ENCODE results near the gene OTUD1. TPM values are rescaled to one million over a fixed set of nuclear protein-coding genes. Genes with fewer than 3 reads are reported as not detected.

OTUD1 gene
- total RNA-seq, 2 donors from 2014 or later: 10.2 to 23.0 TPM

DNA sequence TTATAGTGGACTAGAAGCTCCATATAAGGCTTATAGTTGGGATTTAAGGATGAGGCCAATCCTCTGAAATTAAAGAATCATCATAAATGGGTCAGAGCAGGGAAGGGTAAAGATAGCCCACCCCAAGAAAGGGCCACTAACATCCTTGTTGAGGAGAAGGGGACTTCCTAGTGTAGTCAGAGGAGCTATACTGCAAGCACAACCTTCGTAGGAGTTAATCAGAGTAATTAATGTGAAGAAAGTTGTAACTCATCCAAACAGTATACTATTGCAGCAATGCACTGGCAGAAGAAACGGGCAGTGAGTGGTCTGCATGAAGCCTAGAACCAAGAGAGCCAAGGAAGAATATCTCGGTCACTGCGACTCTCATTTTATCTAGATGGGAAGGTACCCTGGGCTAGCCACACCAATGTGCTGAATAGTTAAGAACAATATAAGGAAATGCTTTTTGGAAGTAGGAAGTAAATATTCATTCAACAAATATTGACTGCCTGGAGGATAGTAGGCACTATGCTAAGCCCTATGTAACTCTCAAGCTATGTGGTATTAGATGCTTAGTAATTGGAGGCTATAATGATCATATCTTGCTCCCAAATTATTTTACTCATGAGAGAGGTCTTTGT is 13.3 kb downstream of the OTUD1 start:
- no peak for DNase-seq
- ATAC-seq: no peak
- intact Hi-C loops (cut with DNase I, micrococcal nuclease): no loop called here

DNA sequence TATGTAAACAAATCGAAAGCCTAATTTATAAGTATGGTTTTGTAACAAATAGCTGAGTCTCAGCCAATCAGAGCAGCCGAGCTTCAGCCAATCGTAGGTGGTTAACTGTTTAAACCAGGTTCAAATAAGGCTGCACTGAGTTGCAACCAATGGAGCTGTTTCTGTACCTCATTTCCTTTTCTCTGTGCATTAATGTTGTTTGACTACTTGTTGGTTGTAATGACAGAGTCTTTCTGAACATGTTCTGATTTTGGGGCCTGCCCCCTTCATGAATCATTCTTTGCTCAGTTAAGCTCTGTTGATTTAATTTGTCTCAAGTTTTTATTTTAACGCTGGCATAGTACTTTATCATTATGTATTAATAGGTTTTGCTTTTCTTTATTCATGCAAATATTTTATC is 14.6 kb downstream of the OTUD1 start:
- intact Hi-C loops (cut with DNase I, micrococcal nuclease): no loop called here
- no peak for DNase-seq
- no peak for ATAC-seq

DNA sequence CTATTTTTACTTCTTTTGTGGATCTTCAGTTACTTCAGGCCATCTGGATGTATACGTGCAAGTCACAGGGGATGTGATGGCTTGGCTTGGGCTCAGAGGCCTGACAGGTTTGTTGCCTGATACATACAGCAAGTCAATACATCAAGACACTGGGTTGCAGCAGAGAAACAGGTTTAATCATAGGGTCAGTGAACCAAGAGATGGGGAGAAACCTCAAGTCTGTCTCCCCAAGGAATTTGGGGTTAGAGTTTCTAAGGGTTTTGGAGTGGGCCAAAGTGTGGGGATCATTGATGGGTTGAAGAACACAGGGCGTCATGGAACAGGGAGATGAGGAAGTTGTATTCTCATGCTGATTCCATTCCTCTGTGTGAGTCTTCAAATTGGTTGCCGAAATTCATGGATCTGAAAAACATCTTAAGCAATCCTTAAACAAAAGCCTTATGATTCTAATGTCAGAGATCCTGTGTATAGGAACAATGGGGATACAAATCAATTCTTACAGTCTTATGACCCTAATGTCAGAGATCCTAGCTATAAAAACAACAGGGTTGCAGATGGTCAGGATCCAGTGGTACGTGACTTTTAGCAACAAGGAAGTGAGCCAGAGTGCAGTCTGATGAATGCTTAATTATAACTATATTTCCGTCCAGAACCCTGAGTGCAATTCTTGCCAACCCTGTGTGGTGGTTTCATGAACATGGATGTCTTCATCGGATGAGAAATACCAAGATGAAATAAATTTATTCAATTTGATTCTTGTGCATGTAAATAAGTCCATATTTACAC is 18.9 kb downstream of the OTUD1 start:
- ATAC-seq (no peak), DNase-seq (no peak)
- intact Hi-C loops (cut with DNase I, micrococcal nuclease): no loop called here

DNA sequence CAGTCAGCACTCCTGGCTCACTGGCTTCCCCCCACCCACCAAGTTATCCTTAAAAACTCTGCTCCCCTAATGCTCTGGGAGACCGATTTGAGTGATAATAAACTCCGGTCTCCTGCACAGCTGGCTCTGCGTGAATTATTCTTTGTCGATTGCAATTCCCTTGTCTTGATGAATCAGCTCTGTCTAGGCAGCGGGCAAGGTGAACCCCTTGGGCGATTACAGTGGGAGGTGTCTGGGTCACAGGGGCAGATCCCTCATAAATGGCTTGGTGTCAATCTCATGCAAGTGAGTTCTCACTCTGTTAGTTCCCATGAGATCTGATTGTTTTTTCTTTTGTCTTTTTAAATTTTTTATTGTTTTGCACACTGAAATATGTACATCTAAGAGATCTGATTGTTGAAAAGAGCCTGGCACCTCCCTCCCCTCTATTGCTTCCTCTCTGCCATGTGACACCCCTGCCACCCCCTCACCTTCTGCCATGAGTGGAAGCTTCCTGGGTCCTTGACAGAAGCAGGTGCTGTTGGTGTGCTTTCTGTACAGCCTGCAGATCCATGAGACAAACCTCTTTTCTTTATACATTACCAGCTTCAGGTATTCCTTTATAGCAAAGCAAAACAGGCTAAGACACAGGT is 20.5 kb downstream of the OTUD1 start:
- intact Hi-C loops (cut with DNase I, micrococcal nuclease): no loop called here
- DNase-seq: no peak
- no peak for ATAC-seq

DNA sequence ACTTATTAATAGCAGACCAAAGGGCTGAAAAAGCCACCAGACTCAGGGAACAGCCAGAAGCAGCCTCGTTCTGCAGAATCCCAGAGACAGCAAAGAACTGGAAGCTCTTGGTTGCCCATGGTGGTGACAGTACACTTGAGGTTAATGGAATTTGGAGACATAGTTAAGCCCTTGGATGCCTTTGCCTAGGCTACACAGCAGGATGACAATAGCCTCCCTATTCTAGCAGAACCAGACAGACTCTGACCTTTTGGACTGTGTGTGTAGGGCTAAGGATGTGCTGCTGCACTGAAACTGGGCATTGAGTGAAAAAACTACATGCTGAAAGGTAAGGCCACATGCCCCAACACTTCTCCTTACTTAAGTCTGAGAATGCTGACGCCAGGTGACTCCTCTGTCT is 22.7 kb downstream of the OTUD1 start:
- intact Hi-C loops (cut with DNase I, micrococcal nuclease): no loop called here
- ATAC-seq: no peak
- DNase-seq: no peak

GRCh38 chr10:23467012-23467411 is 28.1 kb downstream of the OTUD1 start:
- ATAC-seq (no peak), DNase-seq (no peak)
- intact Hi-C loops (cut with DNase I, micrococcal nuclease): no loop called here

DNA sequence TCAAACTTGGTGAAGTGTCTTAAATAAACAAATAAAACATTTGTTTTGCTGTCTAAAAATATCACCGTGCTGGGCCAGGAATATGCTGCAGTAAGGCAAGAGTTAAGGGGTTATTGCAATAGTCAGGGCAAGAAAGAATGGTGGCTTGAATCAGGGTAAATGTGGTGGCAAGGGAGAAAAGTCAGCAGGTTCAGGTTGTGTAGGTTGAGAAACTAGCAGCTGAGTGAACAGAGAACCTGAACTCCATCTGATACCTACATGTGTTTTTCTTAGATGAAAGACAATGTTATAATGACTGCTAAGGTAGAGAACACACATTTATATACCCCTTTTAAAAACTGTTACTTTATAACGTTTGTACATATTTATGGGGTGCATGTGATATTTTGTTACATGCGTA is 28.7 kb downstream of the OTUD1 start:
- intact Hi-C loops (cut with DNase I, micrococcal nuclease): no loop called here
- ATAC-seq (no peak), DNase-seq (no peak)

DNA sequence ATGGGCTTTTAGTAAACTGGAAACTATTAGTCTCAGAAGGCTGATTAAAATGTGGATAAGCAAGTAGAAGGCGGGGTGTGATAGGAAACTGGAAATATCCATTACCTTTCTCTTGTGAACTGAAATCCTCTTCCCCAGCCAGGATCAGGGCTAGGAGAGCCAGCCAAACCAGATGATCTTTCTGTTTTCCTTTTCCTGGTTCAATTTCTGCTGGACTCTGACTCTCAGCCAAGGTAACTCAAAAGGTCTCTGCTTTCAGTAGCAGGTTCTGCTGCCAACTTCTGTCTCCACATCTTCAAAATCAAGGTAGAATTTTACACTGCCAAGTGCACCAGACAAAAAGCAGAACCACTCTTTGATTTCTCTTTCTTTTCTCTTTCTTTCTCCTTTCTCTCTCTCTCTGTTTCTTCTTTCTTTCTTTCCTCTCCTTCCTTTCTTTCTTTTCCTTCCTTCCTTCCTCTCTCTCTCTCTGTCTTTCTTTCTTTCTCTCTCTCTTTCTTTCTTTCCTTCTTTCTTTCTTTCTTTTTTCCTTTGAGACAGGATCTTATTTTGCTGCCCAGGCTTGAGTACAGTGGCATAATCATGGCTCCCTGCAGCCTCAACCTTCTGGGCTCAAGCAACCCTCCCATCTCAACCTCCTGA is 30.8 kb downstream of the OTUD1 start:
- ATAC-seq (peak; percentile 56), DNase-seq (no peak)
- intact Hi-C loops (cut with DNase I, micrococcal nuclease): no loop called here

- ATAC-seq: no peak
- intact Hi-C loops (cut with DNase I, micrococcal nuclease): no loop called here
- DNase-seq: no peak
These were observed 33.3 kb downstream of the OTUD1 start for GRCh38 chr10:23472181-23472580.

GRCh38 chr10:23474081-23474480 is 35.2 kb downstream of the OTUD1 start:
- intact Hi-C loops (cut with DNase I, micrococcal nuclease): no loop called here
- DNase-seq: no peak
- ATAC-seq: no peak

- ATAC-seq: no peak
- DNase-seq: no peak
- intact Hi-C loops (cut with DNase I, micrococcal nuclease): no loop called here
These were observed 35.8 kb downstream of the OTUD1 start for GRCh38 chr10:23474626-23475025.

DNA sequence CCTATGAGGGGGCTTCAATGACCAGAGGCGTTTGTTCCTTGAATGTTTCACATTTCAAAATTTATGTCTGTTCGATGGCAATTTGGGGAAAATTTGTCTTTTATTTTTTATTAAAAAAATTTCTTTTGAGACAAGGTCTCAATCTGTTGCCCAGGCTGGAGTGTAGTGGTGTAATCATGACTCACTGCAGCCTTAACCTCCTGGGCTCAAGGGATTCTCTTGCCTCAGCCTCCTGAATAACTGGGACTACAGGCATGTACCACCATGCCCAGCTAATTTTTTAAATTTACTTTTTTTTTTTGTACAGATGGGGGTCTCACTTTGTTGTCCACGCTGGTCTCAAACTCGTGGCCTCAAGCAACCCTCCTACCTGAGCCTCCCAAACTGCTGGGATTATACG is 39.7 kb downstream of the OTUD1 start:
- intact Hi-C loops (cut with DNase I, micrococcal nuclease): no loop called here
- DNase-seq: no peak
- no peak for ATAC-seq

- no peak for DNase-seq
- intact Hi-C loops (cut with DNase I, micrococcal nuclease): no loop called here
- ATAC-seq: no peak
These were observed 41.1 kb downstream of the OTUD1 start for GRCh38 chr10:23479798-23480473.

DNA sequence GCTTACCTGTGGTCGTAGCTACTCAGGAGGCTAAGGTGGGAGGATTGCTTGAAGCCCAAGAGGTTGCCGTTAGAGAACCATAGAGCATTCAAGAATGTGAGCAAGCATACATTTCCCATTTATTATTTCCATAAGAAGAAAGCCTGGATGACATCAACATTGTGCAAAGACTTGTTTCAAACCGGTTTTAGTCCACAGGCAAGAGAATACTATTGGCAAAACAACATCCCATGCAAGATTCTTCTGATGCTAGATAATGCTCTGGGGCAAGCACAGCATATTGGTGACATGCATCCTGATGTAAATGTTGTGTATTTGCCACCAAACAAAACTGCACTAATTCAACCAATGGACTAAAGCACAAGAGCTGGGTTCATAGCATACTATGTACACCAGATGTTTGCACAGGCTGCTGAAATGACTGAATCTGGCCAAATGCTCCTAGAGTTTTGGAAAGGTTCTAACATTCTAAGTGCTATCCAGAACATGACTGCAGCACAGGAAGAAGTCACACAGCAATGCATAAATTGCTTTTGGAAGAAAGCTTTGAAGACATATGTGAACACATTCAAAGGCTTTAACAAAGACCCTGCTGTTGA is 42.6 kb downstream of the OTUD1 start:
- no peak for ATAC-seq
- DNase-seq: no peak
- intact Hi-C loops (cut with DNase I, micrococcal nuclease): no loop called here

GRCh38 chr10:23490115-23490514 is 51.2 kb downstream of the OTUD1 start:
- intact Hi-C loops (cut with DNase I, micrococcal nuclease): no loop called here
- DNase-seq (no peak), ATAC-seq (no peak)
